A673 (cell line): ENCODE results near the gene NAA15. TPM values are rescaled to one million over a fixed set of nuclear protein-coding genes. Genes with fewer than 3 reads are reported as not detected.
"Not testable (repeated sequence)": the region's sequence is repeated elsewhere in the genome, so short reads cannot be mapped to it uniquely, and the experiment has no call there.

ENCODE experiments used
- BruUV-seq: library from RNA; stranded (reverse); fragments of 400-500 nt; replicated peaks from 2 replicates; lab custom pipeline; 2021; lab: Mats Ljungman, UMichigan
- CTCF ChIA-PET: fragments of 300-600 bp; sonication (Branson Sonifier 250); formaldehyde crosslinking; loops from one replicate; lab custom pipeline; 2022; ENCODE audit warnings: antibody characterized with exemption; lab: Charles Lee
- POLR2A ChIA-PET: fragments of 300-600 bp; sonication (Branson Sonifier 250); formaldehyde crosslinking; loops from one replicate; lab custom pipeline; 2022; ENCODE audit warnings: antibody characterized with exemption; ENCODE audit not compliant: low non-redundant PET; lab: Charles Lee
- DNase-seq: peaks from one replicate; pipeline ENCODE4 v3.0.0-alpha.2; 2015; ENCODE audit warnings: low spot score
- H3K27ac ChIP-seq: fragments of 200-600 bp; sonication (generic); 2 replicates; pipeline ENCODE4 v1.5.1; 2016; ENCODE audit warnings: mixed run types, low read depth, mild to moderate bottlenecking, mixed read lengths, antibody characterized with exemption, low read length; ENCODE audit not compliant: poor library complexity, severe bottlenecking
- H3K27me3 ChIP-seq: fragments of 200-600 bp; sonication (generic); replicated peaks from 2 replicates; pipeline ENCODE4 v1.6.1; 2017; ENCODE audit warnings: mixed run types, low read depth, mild to moderate bottlenecking, mixed read lengths, antibody characterized with exemption, low read length; ENCODE audit not compliant: insufficient read depth, poor library complexity
- H3K36me3 ChIP-seq: fragments of 200-600 bp; sonication (generic); 2 replicates; pipeline ENCODE4 v1.6.1; 2016; ENCODE audit warnings: mixed run types, mild to moderate bottlenecking, mixed read lengths, antibody characterized with exemption, low read length; ENCODE audit not compliant: insufficient read depth, poor library complexity, severe bottlenecking
- H3K4me1 ChIP-seq: fragments of 200-600 bp; sonication (generic); 2 replicates; pipeline ENCODE4 v1.6.1; 2017; ENCODE audit warnings: mixed run types, mild to moderate bottlenecking, mixed read lengths, antibody characterized with exemption, low read length; ENCODE audit not compliant: insufficient read depth, poor library complexity, severe bottlenecking
- H3K4me3 ChIP-seq: fragments of 200-600 bp; sonication (generic); 2 replicates; pipeline ENCODE4 v1.5.1; 2016; ENCODE audit warnings: low read depth, mixed run types, mild to moderate bottlenecking, mixed read lengths, low read length; ENCODE audit not compliant: poor library complexity, severe bottlenecking
- H3K9me3 ChIP-seq: fragments of 200-600 bp; sonication (generic); 2 replicates; pipeline ENCODE4 v1.6.1; 2016; ENCODE audit warnings: mixed run types, low read depth, mild to moderate bottlenecking, mixed read lengths, antibody characterized with exemption, low read length; ENCODE audit not compliant: poor library complexity, severe bottlenecking
- EZH2 ChIP-seq: fragments of 200-600 bp; sonication (generic); IDR thresholded peaks from 2 replicates; pipeline ENCODE4 v1.6.1; 2017; ENCODE audit warnings: borderline replicate concordance, low read depth, mild to moderate bottlenecking, mixed read lengths, antibody characterized with exemption, low read length; ENCODE audit not compliant: poor library complexity, severe bottlenecking
- intact Hi-C: fragments of 100-400 bp; cut with micrococcal nuclease; formaldehyde crosslinking; loops from one replicate; pipeline ENCODE4 v1.10.0; 2022; ENCODE audit not compliant: unreplicated experiment
- total RNA-seq: library from RNA; stranded (reverse); gene quantifications from 2 replicates; pipeline ENCODE4 v1.2.3, GENCODE V29; 2021
- TF ChIP-seq, protein P1 (sequence below): fragments of 300-800, 200-600 bp; sonication (generic); conservative IDR thresholded peaks from 2 replicates; pipeline ENCODE4 v1.5.1; 2017; ENCODE audit warnings: low read depth, mild to moderate bottlenecking, antibody characterized with exemption, low read length, moderate library complexity, mixed read lengths

Gene NAA15
- total RNA-seq, 1 experiment from 2014 or later, result 123 TPM

DNA sequence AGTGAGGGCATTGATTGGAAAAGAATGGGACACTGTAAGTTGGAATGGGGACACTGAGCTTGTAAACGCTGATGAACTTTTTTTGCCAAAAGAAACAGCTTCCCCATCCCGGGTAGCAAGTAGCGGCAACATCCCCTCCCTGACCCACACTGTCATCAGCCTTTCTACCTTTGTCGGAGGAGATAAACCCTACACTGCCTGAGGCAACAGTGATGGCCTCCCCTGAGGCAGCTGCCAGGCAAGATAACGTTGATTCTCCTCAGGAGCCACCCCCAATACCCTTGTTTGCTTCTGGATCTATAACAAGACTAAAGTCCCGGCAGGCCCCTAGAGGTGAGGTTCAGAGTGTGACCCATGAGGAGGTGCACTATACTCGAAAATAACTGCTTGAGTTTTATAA lies 142.4 kb downstream of the NAA15 start:
- TF ChIP-seq, protein P1, sequence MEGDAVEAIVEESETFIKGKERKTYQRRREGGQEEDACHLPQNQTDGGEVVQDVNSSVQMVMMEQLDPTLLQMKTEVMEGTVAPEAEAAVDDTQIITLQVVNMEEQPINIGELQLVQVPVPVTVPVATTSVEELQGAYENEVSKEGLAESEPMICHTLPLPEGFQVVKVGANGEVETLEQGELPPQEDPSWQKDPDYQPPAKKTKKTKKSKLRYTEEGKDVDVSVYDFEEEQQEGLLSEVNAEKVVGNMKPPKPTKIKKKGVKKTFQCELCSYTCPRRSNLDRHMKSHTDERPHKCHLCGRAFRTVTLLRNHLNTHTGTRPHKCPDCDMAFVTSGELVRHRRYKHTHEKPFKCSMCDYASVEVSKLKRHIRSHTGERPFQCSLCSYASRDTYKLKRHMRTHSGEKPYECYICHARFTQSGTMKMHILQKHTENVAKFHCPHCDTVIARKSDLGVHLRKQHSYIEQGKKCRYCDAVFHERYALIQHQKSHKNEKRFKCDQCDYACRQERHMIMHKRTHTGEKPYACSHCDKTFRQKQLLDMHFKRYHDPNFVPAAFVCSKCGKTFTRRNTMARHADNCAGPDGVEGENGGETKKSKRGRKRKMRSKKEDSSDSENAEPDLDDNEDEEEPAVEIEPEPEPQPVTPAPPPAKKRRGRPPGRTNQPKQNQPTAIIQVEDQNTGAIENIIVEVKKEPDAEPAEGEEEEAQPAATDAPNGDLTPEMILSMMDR, result no peak
- TF ChIP-seq EZH2, result no peak
- DNase-seq, result no peak
- no TSS peak for BruUV-seq
- H3K36me3 ChIP-seq, result no peaks in the 10 kb centered on the region
- no peak overlapping the region for H3K27ac ChIP-seq
- no peaks in the 10 kb centered on the region for H3K27me3 ChIP-seq
- H3K4me1 ChIP-seq, result no peaks in the 10 kb centered on the region
- no peak overlapping the region for H3K4me3 ChIP-seq
- POLR2A ChIA-PET, result no interaction called here
- H3K9me3 ChIP-seq, result peaks cover 16% of the 10 kb centered on the region
- intact Hi-C loops, result no loop called here
- CTCF ChIA-PET, result no interaction called here

DNA sequence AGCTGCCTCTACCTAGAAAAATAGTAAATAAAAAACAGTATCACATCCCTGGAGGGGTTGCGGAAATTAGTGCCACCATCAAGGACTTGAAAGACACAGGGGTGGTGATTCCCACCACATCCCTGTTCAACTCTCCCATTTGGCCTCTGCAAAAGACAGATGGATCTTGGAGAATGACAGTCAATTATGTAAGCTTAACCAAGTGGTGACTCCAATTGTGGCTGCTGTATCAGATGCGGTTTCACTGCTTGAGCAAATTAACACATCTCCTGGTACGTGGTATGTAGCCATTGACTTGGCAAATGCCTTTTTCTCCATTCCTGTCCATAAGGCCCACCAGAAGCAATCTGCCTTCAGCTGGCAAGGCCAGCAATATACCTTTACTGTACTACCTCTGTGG lies 143.6 kb downstream of the NAA15 start:
- BruUV-seq, H3K4me3 ChIP-seq, POLR2A ChIA-PET, H3K36me3 ChIP-seq, H3K9me3 ChIP-seq, H3K27me3 ChIP-seq, intact Hi-C loops, DNase-seq, H3K27ac ChIP-seq, H3K4me1 ChIP-seq, CTCF ChIA-PET: not testable (repeated sequence)

DNA sequence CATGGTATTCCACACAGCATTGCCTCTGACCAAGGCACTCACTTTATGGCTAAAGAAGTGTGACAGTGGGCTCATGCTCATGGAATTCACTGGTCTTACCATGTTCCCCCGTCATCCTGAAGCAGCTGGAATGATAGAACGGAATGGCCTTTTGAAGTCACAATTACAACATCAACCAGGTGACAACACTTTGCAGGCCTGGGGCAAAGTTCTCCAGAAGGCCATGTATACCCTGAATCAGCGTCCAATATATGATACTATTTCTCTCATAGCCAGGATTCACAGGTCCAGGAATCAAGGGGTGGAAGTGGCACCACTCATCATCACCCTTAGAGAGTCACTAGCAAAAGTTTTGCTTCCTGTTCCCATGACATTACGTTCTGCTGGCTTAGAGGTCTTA lies 145.8 kb downstream of the NAA15 start:
- POLR2A ChIA-PET, H3K4me1 ChIP-seq, H3K4me3 ChIP-seq, BruUV-seq, H3K9me3 ChIP-seq, intact Hi-C loops, H3K27me3 ChIP-seq, DNase-seq, H3K36me3 ChIP-seq, CTCF ChIA-PET, H3K27ac ChIP-seq: not testable (repeated sequence)

DNA sequence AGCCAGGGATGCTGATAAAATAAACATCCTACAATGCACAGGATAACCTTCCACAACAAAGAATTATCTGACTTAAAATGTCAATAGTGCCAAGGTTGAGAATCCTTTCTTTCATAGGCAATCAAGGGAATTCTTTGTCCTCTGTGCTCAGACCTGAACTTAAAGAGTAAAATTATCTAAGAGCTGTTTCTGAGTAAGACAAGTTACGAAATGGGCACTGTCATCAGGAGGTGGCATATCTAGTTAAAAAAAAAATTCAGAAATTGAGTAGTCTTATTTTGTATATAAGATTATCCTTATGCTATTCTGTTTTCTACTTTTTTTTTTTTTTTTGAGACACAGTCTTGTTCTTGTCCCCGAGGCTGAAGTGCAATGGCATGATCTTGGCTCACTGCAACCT lies 149.3 kb downstream of the NAA15 start:
- no peak for DNase-seq
- Histone ChIP-seq H3K27ac (no peak overlapping the region), H3K36me3 (no peaks in the 10 kb centered on the region), H3K4me3 (no peak overlapping the region), H3K4me1 (no peaks in the 10 kb centered on the region), H3K27me3 (no peaks in the 10 kb centered on the region), H3K9me3 (no peaks in the 10 kb centered on the region)
- BruUV-seq, result no TSS peak
- TF ChIP-seq EZH2, result no peak
- TF ChIP-seq, protein P1, result no peak
- CTCF ChIA-PET, result no interaction called here
- intact Hi-C loops, result no loop called here
- POLR2A ChIA-PET, result no interaction called here
